GM12801 (cell line): ENCODE data around the gene TRIM24.

Source experiments
- TF ChIP-seq, protein P1 (sequence below): IDR thresholded peaks from one replicate; pipeline ENCODE4 v1.5.1; 2011; ENCODE audit warnings: control low read depth; ENCODE audit not compliant: insufficient read length; ENCODE audit errors: extremely low read depth

Gene TRIM24

DNA sequence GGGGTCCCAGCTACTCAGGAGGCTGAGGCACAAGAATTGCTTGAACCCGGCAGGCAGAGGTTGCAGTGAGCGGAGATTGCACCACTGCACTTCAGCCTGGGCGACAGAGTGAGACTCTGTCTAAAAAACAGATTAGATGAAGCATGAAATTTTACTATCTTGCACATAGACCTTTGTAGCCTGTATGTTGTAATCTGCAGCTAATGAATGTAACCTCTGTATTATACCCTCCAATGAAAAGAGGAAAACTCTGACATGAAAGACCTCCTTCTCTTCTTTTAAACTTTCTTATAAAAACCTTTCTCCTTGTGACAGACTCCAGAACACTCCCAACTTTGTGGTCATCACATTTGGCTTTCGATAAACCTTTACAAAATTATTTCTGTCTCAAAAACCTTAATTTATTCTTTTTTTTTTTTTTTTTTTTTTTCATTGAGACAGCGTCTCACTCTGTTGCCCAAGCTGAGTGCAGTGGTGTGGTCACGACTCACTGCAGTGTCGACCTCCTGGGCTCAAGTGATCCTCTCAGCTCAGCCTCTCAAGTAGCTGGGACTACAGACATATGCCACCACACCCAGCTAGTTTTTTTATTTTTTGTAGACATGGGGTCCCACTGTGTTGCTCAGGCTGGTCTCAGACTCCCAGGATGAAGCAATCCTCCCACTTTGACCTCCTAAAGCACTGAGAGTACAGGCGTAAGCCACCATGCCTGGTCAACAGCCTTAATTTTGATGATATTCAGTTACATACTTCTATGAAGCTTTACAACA is 143.7 kb downstream of the TRIM24 start:
- TF ChIP-seq, protein P1, sequence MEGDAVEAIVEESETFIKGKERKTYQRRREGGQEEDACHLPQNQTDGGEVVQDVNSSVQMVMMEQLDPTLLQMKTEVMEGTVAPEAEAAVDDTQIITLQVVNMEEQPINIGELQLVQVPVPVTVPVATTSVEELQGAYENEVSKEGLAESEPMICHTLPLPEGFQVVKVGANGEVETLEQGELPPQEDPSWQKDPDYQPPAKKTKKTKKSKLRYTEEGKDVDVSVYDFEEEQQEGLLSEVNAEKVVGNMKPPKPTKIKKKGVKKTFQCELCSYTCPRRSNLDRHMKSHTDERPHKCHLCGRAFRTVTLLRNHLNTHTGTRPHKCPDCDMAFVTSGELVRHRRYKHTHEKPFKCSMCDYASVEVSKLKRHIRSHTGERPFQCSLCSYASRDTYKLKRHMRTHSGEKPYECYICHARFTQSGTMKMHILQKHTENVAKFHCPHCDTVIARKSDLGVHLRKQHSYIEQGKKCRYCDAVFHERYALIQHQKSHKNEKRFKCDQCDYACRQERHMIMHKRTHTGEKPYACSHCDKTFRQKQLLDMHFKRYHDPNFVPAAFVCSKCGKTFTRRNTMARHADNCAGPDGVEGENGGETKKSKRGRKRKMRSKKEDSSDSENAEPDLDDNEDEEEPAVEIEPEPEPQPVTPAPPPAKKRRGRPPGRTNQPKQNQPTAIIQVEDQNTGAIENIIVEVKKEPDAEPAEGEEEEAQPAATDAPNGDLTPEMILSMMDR: no peak

- TF ChIP-seq, protein P1: no peak
Observed at GRCh38 chr7:138606236-138606635, 146.2 kb downstream of the TRIM24 start.

- TF ChIP-seq, protein P1: no peak
Observed at GRCh38 chr7:138607216-138608126, 147.4 kb downstream of the TRIM24 start.

- TF ChIP-seq, protein P1: no peak
Observed at GRCh38 chr7:138608275-138608674, 148.2 kb downstream of the TRIM24 start.

DNA sequence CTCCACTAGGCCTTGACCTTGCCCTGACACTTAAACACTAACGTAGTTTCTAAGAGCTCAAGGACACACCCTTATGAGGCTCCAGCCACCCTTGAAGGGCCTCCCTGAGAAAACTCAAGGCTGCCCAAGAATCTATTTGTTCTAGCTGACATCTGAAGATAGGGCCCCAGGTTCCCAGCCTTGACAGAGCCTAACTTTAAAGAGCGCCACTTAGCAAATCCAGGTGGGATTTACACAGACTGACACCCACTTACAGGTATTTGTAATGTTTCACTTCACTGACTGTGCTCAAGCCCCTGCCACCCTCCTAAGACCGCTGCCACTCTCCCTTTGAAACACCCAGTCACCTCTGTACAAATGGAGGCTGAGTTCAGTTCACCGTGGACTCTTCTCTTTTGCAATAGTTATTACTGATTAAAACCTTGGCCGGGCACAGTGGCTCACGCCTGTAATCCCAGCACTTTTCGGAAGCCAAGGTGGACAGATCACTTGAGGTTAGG is 150.7 kb downstream of the TRIM24 start:
- TF ChIP-seq, protein P1: no peak

DNA sequence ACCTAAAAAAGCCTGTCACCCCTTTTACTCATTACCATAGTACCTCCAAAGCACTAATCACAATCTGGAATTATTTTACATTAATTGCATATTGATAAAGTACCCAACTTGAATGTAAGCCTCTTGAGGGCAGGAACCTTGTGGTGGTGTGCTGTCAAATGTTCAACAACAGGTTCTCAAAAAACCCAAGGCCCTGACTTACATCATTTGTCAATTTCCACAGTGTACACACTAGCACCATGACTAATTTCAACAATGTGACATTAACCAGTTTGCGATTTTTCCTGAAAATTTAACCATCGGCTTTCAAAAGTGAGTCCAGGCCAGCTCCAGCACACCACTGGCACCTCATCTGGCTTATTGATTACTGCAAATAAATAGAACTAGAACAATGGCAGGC is 153.6 kb downstream of the TRIM24 start:
- TF ChIP-seq, protein P1: no peak

GRCh38 chr7:138616085-138616484 is 156.0 kb downstream of the TRIM24 start:
- TF ChIP-seq, protein P1: no peak
